ENCODE results near the gene SLCO3A1. TPM values are rescaled to one million over a fixed set of nuclear protein-coding genes. Genes with fewer than 3 reads are reported as not detected.

Gene SLCO3A1
- total RNA-seq, 1 experiment from 2014 or later = 9.1 TPM

DNA sequence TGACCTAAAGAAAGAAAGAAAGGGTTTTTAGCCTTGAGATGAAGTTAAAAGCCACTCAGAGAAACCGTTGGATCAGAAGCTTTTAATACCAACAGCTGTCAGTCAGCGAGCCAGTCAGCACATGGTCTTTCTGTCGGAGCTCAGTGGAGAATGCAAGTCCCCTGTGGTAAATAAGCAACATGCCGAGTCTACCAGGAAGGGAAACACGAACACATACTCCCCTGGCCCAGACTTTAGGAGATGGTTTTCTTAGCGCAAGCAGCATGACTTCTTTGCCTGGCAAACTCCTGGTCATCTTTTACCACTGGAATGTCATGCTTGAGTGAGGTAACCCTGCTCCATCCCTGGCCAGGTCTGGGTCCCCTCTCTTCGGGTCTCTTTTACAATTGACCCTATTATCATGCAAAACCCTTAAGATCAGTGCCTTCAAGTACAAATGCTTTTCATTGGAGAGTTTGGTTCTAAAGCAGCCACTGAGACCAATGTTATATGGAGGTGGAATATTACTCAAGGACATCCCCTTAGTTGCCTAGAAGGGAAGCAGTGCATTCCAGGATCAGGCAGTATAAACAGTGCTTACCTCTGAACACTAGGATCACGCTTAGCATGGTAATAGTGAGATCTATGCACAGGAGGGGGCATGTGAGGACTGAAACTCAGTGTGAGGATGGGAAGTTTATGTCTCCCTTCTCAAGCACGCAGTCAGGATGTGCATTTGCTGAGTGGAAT lies 28.2 kb downstream of the SLCO3A1 start:
- ChIA-PET CTCF (interaction anchor here (0.5 to 1.5 kb wide), 3 partner anchors 26 to 179 kb away, joined by 3 to 6 read pairs (median 5); no protein-coding TSS in a partner anchor), POLR2A (no interaction called here)
- peak; percentile 66 for ATAC-seq
- no peak for DNase-seq (ENCODE audit: low spot score)
- Mint-ChIP-seq H3K4me1 (peaks cover 49% of the 10 kb centered on the region), H3K4me3 (no peak overlapping the region), H3K27me3 (ENCODE audit: low read depth) (no peaks in the 10 kb centered on the region), H3K27ac (peak overlapping the region; percentile 39; the same call in 1 of the 2 replicates), H3K9me3 (no peaks in the 10 kb centered on the region), H3K36me3 (no peaks in the 10 kb centered on the region)
- TF ChIP-seq ESRRA (CRISPR knock-in tag; IDR thresholded peaks at IDR 0.05; ENCODE audit: borderline replicate concordance) (no peak), SP1 (CRISPR knock-in tag; conservative IDR thresholded peaks at IDR 0.05) (0 out of 2 replicates have a peak, but pooled peaks have one; percentile 29)

DNA sequence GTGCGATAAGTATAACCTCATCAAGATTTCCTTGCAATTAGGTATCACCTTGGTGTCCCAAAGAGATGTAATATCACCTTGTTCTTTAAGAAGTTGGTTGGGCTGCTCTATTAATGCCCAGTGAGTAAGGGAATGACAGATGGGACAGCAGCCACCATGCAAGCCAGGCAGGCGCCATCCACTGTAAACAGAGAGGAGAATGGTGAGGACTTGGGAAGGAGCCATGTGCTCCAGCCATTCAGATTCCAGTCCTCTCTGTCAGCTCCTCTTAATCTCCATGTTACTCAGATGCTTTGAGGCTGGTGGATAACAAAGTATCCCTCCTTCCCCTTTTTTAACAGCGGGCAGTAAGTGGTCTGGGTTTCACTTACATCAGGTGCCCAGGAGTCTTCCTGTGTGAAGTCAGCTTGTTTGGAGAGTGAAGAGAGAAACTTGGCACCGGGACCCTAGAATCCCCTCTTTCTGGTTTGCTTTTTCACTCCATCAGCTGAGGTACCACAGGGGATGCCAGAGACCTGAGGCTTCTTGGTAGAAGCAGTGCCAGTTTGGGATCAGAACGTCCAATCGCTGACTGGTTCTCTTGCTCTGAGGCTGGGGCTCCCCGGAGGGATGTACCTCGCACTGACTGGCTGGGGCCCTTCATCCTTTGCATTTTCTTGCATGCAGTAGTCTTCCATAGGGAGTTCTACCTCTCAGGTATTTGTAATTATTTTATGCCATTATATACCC lies 29.5 kb downstream of the SLCO3A1 start:
- ATAC-seq (no peak), DNase-seq (ENCODE audit: low spot score) (no peak)
- Mint-ChIP-seq H3K4me1 (peaks cover 60% of the 10 kb centered on the region), H3K27me3 (ENCODE audit: low read depth) (no peaks in the 10 kb centered on the region), H3K36me3 (no peaks in the 10 kb centered on the region), H3K27ac (peak overlapping the region; percentile 15; the same call in 1 of the 2 replicates), H3K9me3 (no peaks in the 10 kb centered on the region), H3K4me3 (no peak overlapping the region)
- ChIA-PET CTCF (interaction anchor here (1.8 kb wide), 1 partner anchor 194 kb away, joined by 6 read pairs; no protein-coding TSS in a partner anchor), POLR2A (interaction anchor here (0.8 kb wide), 1 partner anchor 8 kb away, joined by 3 read pairs; no protein-coding TSS in a partner anchor)
- no peak for TF ChIP-seq SOX15 (CRISPR knock-in tag; IDR thresholded peaks at IDR 0.05)
- no peak for TF ChIP-seq SMAD4 (CRISPR knock-in tag; IDR thresholded peaks at IDR 0.05)
- TF ChIP-seq, protein P1, sequence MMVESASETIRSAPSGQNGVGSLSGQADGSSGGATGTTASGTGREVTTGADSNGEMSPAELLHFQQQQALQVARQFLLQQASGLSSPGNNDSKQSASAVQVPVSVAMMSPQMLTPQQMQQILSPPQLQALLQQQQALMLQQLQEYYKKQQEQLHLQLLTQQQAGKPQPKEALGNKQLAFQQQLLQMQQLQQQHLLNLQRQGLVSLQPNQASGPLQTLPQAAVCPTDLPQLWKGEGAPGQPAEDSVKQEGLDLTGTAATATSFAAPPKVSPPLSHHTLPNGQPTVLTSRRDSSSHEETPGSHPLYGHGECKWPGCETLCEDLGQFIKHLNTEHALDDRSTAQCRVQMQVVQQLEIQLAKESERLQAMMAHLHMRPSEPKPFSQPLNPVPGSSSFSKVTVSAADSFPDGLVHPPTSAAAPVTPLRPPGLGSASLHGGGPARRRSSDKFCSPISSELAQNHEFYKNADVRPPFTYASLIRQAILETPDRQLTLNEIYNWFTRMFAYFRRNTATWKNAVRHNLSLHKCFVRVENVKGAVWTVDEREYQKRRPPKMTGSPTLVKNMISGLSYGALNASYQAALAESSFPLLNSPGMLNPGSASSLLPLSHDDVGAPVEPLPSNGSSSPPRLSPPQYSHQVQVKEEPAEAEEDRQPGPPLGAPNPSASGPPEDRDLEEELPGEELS (CRISPR knock-in tag; IDR thresholded peaks at IDR 0.05) = no peak
- TF ChIP-seq ATF1 (CRISPR knock-in tag; IDR thresholded peaks at IDR 0.05) = no peak
- TF ChIP-seq MYBL2 (CRISPR knock-in tag; IDR thresholded peaks at IDR 0.05) = no peak
- no peak for TF ChIP-seq ZNF219 (CRISPR knock-in tag; IDR thresholded peaks at IDR 0.05; ENCODE audit: borderline replicate concordance)
- TF ChIP-seq GABPB1 (CRISPR knock-in tag; IDR thresholded peaks at IDR 0.05) = no peak
- TF ChIP-seq NR2C2 (CRISPR knock-in tag; IDR thresholded peaks at IDR 0.05) = no peak
- no peak for TF ChIP-seq JAZF1 (CRISPR knock-in tag; IDR thresholded peaks at IDR 0.05)
- TF ChIP-seq, protein P2, sequence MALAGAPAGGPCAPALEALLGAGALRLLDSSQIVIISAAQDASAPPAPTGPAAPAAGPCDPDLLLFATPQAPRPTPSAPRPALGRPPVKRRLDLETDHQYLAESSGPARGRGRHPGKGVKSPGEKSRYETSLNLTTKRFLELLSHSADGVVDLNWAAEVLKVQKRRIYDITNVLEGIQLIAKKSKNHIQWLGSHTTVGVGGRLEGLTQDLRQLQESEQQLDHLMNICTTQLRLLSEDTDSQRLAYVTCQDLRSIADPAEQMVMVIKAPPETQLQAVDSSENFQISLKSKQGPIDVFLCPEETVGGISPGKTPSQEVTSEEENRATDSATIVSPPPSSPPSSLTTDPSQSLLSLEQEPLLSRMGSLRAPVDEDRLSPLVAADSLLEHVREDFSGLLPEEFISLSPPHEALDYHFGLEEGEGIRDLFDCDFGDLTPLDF (CRISPR knock-in tag; IDR thresholded peaks at IDR 0.05) = no peak

DNA sequence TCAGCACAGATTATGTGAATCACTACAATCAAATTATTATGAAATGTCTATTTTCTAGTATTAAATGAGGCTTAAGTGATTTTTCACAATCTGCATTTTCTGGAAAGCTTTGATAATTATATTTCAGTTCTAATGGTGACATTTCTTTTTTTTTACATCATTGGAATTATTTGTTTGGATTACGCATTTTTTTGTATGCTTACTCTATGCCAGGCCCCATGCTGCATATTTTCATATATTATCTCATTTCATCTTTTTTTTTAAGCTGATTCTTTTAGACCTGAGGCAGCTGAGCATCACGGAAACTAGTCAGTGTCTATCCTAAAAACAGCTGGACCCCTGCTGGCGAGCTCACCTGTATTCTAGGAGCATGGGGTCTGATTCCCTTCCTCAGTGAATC lies 31.1 kb downstream of the SLCO3A1 start:
- Mint-ChIP-seq H3K27me3 (ENCODE audit: low read depth) (no peaks in the 10 kb centered on the region), H3K4me3 (no peak overlapping the region), H3K4me1 (peaks cover 60% of the 10 kb centered on the region), H3K9me3 (no peaks in the 10 kb centered on the region), H3K36me3 (no peaks in the 10 kb centered on the region), H3K27ac (no peak overlapping the region)
- ChIA-PET CTCF (interaction anchor here (0.5 to 3.5 kb wide), 5 partner anchors 31 to 1932 kb away, joined by 3 to 14 read pairs (median 5); partner anchors contain the start of gene SLCO3A1), POLR2A (no interaction called here)
- DNase-seq (ENCODE audit: low spot score) = no peak
- no peak for ATAC-seq
- TF ChIP-seq ZNF263 (CRISPR knock-in tag; IDR thresholded peaks at IDR 0.05; ENCODE audit: low read depth) (no peak), EMX1 (CRISPR knock-in tag; IDR thresholded peaks at IDR 0.05) (no peak), ZNF396 (CRISPR knock-in tag; IDR thresholded peaks at IDR 0.05; ENCODE audit: borderline replicate concordance) (no peak), NR1H2 (CRISPR knock-in tag; IDR thresholded peaks at IDR 0.05) (no peak), ZNF671 (CRISPR knock-in tag; IDR thresholded peaks at IDR 0.05) (no peak), MXD4 (CRISPR knock-in tag; IDR thresholded peaks at IDR 0.05; ENCODE audit: borderline replicate concordance) (no peak), NFYB (CRISPR knock-in tag; conservative IDR thresholded peaks at IDR 0.05; ENCODE audit: low read depth) (no peak), SMAD3 (CRISPR knock-in tag; IDR thresholded peaks at IDR 0.05; ENCODE audit: borderline replicate concordance) (no peak), JUN (CRISPR knock-in tag; IDR thresholded peaks at IDR 0.05) (no peak)
- TF ChIP-seq, protein P3, sequence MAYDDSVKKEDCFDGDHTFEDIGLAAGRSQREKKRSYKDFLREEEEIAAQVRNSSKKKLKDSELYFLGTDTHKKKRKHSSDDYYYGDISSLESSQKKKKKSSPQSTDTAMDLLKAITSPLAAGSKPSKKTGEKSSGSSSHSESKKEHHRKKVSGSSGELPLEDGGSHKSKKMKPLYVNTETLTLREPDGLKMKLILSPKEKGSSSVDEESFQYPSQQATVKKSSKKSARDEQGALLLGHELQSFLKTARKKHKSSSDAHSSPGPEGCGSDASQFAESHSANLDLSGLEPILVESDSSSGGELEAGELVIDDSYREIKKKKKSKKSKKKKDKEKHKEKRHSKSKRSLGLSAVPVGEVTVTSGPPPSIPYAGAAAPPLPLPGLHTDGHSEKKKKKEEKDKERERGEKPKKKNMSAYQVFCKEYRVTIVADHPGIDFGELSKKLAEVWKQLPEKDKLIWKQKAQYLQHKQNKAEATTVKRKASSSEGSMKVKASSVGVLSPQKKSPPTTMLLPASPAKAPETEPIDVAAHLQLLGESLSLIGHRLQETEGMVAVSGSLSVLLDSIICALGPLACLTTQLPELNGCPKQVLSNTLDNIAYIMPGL (CRISPR knock-in tag; IDR thresholded peaks at IDR 0.05) = no peak
- TF ChIP-seq, protein P4, sequence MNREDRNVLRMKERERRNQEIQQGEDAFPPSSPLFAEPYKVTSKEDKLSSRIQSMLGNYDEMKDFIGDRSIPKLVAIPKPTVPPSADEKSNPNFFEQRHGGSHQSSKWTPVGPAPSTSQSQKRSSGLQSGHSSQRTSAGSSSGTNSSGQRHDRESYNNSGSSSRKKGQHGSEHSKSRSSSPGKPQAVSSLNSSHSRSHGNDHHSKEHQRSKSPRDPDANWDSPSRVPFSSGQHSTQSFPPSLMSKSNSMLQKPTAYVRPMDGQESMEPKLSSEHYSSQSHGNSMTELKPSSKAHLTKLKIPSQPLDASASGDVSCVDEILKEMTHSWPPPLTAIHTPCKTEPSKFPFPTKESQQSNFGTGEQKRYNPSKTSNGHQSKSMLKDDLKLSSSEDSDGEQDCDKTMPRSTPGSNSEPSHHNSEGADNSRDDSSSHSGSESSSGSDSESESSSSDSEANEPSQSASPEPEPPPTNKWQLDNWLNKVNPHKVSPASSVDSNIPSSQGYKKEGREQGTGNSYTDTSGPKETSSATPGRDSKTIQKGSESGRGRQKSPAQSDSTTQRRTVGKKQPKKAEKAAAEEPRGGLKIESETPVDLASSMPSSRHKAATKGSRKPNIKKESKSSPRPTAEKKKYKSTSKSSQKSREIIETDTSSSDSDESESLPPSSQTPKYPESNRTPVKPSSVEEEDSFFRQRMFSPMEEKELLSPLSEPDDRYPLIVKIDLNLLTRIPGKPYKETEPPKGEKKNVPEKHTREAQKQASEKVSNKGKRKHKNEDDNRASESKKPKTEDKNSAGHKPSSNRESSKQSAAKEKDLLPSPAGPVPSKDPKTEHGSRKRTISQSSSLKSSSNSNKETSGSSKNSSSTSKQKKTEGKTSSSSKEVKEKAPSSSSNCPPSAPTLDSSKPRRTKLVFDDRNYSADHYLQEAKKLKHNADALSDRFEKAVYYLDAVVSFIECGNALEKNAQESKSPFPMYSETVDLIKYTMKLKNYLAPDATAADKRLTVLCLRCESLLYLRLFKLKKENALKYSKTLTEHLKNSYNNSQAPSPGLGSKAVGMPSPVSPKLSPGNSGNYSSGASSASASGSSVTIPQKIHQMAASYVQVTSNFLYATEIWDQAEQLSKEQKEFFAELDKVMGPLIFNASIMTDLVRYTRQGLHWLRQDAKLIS (CRISPR knock-in tag; IDR thresholded peaks at IDR 0.05; ENCODE audit: borderline replicate concordance) = no peak
